Upper lobe of right lung (tissue), 1 donor: ENCODE measurements around the gene TBCA. TPM values are rescaled to one million over a fixed set of nuclear protein-coding genes. Genes with fewer than 3 reads are reported as not detected.

Experiments used
- ATAC-seq: fragments of 200-7000 bp; cut with Tn5 transposase; one replicate; pipeline ENCODE4 v1.9.1; 2020; ENCODE audit warnings: mild to moderate bottlenecking, moderate library complexity
- DNase-seq: peaks from one replicate; pipeline ENCODE4 v3.0.0-alpha.2; 2020
- H3K27ac ChIP-seq: fragments of 200-600 bp; one replicate; pipeline ENCODE4 v1.8.0; 2022
- H3K27me3 ChIP-seq: fragments of 200-600 bp; one replicate; pipeline ENCODE4 v1.8.0; 2022; ENCODE audit warnings: mild to moderate bottlenecking
- H3K36me3 ChIP-seq: fragments of 200-600 bp; one replicate; pipeline ENCODE4 v1.8.0; 2022
- H3K4me1 ChIP-seq: fragments of 200-600 bp; one replicate; pipeline ENCODE4 v1.8.0; 2022
- H3K4me3 ChIP-seq: fragments of 200-600 bp; one replicate; pipeline ENCODE4 v1.8.0; 2022; ENCODE audit warnings: mild to moderate bottlenecking
- H3K9me3 ChIP-seq: fragments of 200-600 bp; one replicate; pipeline ENCODE4 v1.8.0; 2022
- intact Hi-C: fragments of 100-400 bp; cut with DNase I; formaldehyde crosslinking; loops from one replicate; pipeline ENCODE4 v1.11.0; 2022
- total RNA-seq: library from RNA; stranded (reverse); fragmentation: NEBNext Ultra II Directional; extraction: Animal tissue kit (Norgen Biotek cat#: 25700); gene quantifications from one replicate; pipeline ENCODE4 v1.2.1, GENCODE V29; 2021
- TF ChIP-seq, protein P1 (sequence below): fragments of 200-600 bp; IDR thresholded peaks from one replicate; pipeline ENCODE4 v1.8.0; 2022; ENCODE audit warnings: antibody characterized with exemption
- donor health status: DM: no; HTN: yes; CAD: no; lungs with severe emphysema.

TBCA gene
- total RNA-seq, 1 donor from 2014 or later, result 120 TPM

DNA sequence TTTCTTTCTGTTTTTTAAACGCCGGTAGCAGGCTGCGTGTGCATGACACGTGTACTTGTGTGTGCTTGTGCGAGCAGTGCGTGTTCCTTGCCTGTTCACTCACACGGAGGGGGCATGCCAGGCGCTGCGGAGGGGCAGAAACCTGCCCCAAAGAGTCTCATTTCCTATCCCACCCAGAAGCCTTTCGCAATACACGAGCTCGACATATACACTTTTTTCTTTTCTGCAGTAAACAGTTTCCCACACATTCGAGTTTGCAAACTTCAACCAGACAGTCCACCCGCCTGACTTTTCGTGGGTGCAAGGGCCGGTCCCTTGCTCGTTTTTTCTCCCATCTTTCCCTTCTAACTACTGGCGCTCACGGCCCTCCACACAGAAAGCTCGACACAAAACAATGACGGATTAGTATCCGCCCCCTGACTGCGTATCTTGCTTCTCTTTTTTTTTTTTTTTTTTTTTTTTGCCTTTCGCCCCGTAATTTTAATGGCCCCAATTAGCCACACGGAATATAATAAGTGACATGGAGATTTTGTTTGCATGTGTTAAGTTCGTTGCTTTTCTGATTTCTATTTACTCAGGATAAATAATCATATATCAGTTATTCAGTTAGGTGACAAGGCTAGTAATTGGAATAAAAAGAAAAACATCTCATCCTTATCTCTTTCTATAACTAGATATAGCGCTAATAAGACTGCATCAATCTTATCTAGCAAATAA, 132.3 kb downstream of the TBCA start:
- H3K27ac ChIP-seq, result no peak overlapping the region
- no peaks in the 10 kb centered on the region for H3K36me3 ChIP-seq
- H3K27me3 ChIP-seq, result peaks cover 82% of the 10 kb centered on the region
- H3K4me1 ChIP-seq, result peaks cover 13% of the 10 kb centered on the region
- no peaks in the 10 kb centered on the region for H3K9me3 ChIP-seq
- no peak for ATAC-seq
- no peak for DNase-seq
- intact Hi-C loops, result no loop called here
- TF ChIP-seq, protein P1, sequence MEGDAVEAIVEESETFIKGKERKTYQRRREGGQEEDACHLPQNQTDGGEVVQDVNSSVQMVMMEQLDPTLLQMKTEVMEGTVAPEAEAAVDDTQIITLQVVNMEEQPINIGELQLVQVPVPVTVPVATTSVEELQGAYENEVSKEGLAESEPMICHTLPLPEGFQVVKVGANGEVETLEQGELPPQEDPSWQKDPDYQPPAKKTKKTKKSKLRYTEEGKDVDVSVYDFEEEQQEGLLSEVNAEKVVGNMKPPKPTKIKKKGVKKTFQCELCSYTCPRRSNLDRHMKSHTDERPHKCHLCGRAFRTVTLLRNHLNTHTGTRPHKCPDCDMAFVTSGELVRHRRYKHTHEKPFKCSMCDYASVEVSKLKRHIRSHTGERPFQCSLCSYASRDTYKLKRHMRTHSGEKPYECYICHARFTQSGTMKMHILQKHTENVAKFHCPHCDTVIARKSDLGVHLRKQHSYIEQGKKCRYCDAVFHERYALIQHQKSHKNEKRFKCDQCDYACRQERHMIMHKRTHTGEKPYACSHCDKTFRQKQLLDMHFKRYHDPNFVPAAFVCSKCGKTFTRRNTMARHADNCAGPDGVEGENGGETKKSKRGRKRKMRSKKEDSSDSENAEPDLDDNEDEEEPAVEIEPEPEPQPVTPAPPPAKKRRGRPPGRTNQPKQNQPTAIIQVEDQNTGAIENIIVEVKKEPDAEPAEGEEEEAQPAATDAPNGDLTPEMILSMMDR, result no peak
- H3K4me3 ChIP-seq, result no peak overlapping the region

DNA sequence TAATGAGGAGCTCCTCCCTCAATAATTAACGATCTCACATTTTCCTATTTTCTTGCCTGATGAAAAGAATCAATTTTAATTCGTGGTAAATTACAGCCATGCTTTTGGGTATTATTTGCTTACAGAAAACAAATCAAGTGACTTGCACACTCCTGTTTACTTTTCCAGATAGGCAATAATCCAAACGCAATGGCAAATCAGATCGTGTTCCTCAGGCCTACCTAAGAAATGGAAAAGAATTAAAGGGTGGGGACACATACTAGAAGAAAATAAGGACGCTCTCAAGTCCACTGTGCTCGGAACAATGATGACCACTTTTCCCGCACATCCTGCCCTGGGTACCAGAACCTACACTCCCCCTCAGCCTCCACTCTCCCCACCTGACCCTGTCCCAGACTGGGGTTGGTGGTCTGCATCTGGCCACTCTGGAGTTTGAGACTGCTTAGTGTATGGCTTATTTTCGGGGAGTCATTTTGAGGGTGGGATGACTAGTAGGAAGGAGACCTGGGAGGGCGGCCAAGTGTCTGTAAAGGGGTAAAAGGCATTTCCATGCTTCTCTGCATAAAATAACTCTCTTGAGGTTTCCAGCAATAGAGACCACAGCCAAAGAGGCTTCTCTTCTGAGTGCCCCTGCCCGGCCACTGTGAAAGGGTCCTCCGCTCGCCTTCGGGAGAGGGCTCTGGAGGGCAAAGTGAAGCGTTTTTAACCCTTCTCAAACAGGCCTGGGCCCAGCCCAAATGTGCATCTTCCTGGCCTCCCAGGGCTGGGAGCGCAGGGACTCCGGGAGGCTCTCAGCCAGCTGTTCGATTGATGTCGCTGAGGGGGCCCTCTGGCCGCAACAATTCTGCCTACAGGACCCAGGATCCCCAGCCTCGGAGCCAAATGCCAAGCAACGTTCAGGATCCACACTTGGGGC, 133.1 kb downstream of the TBCA start:
- H3K36me3 ChIP-seq, result no peaks in the 10 kb centered on the region
- H3K27me3 ChIP-seq, result peaks cover 89% of the 10 kb centered on the region
- H3K4me3 ChIP-seq, result no peak overlapping the region
- DNase-seq, result no peak
- no peak for ATAC-seq
- H3K4me1 ChIP-seq, result peaks cover 17% of the 10 kb centered on the region
- no peak overlapping the region for H3K27ac ChIP-seq
- TF ChIP-seq, protein P1, result no peak
- H3K9me3 ChIP-seq, result no peaks in the 10 kb centered on the region
- intact Hi-C loops, result no loop called here

DNA sequence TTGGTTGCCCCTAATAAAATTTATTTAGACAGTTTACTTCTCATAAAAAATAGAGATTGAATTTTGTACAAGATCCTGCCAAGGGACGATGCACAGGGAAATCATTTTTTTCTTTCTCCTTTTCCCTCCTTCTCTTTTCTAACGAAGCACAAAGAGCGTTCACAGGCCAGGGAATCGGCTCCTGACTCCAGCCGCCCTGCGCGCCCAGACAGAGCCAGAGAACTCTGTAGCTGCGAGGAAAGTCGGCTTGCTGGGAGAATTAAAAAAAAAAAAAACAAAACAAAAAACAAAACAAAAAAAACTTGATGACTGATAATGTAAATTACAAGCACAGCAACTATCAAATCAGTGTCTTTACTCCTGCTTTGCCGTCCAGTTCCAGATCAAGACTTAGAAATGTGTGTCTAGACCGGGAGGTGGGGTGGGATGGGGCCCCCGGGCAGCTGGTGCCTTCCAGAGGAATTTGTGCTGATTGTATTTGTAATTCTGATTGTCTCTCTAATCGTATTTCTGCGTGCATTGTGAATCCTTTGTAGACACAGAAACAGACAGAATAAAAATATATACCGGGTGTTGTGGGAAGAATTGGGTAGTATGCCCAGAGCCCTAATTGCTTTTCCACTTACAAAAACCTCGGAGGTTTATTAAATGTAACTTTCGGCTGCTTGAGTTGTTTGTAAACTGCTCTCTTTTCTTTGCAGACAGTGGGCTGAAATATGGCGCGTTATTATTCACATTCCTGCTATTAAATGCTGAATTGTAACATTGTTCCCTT, 134.0 kb downstream of the TBCA start:
- peaks cover 17% of the 10 kb centered on the region for H3K4me1 ChIP-seq
- no peak overlapping the region for H3K4me3 ChIP-seq
- ATAC-seq, result no peak
- DNase-seq, result no peak
- intact Hi-C loops, result no loop called here
- TF ChIP-seq, protein P1, result no peak
- no peaks in the 10 kb centered on the region for H3K9me3 ChIP-seq
- H3K27ac ChIP-seq, result no peak overlapping the region
- H3K27me3 ChIP-seq, result peaks cover 96% of the 10 kb centered on the region
- no peaks in the 10 kb centered on the region for H3K36me3 ChIP-seq

DNA sequence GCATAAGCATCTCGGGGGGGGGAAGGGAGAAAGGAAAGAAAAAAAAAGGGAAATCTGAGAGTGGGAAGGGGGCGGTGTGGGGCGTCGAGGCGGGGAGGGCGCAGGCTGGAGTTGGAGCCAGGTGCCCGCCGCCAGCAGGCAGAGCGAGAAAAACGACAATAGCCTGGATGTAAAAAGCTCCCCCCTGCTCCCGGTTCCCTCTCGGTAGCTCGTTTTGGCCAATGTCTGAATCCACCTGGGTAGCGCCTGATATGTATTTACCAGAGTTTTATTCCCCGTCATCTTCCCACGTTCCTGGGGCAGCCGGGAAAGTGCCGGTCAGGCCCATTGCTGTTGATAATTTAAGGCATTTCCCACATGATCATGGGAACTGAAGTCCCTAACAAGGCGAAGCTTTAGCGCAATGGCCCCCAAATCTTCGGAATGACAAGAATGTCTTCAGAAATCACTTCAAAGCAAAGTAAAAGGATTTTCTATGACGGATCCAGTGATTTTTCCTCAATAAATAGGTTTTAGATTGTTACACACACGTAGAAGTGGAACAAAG, 134.7 kb downstream of the TBCA start:
- no peak overlapping the region for H3K27ac ChIP-seq
- H3K4me1 ChIP-seq, result peaks cover 17% of the 10 kb centered on the region
- no peaks in the 10 kb centered on the region for H3K36me3 ChIP-seq
- intact Hi-C loops, result no loop called here
- H3K4me3 ChIP-seq, result no peak overlapping the region
- H3K27me3 ChIP-seq, result peaks cover 98% of the 10 kb centered on the region
- no peaks in the 10 kb centered on the region for H3K9me3 ChIP-seq
- TF ChIP-seq, protein P1, result no peak
- no peak for ATAC-seq
- DNase-seq, result no peak

Other genes with a start within 250 kb of the TBCA start
- not detected for gene OTP, start 137.6 kb downstream of the TBCA start, total RNA-seq